GM19099 (cell line): Measurements from ENCODE around the gene FBXW7.

Source experiments
- POLR2A ChIP-seq: IDR thresholded peaks from 3 replicates; pipeline ENCODE4 v1.6.1; 2011; ENCODE audit warnings: low read depth; ENCODE audit not compliant: insufficient read length; ENCODE audit errors: extremely low read depth

Gene FBXW7

DNA sequence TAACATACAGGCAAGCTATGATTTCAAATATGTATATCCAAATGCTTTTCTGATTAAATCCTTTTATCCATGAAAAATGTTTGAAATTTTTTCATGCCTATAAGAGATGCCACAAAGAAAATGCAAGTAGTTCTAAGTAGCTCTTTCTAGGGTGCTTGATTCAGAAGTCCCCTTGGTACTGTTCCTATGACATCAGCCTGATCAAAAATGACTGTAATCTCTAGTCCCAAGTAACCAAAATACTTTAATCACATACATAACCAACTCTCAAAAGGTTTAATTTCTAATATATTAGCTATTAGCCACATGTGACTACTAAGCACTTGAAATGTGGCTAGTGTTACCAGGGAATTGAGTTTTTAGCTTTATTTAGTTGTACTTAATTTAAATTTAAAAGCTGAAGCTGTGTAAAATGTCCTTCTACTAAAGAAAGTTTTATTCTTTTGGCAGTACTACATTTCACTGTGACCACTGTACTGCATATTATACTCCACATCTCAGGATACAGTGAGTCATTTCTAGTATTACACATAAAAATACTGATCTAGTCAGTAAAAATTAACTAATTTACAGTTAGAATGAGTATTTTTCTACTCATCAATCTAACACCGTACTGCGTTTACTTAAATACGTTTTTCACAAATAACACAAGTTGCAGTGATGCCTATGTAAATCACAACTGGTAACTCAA, 33.9 kb downstream of the FBXW7 start:
- TF ChIP-seq POLR2A = no peak

DNA sequence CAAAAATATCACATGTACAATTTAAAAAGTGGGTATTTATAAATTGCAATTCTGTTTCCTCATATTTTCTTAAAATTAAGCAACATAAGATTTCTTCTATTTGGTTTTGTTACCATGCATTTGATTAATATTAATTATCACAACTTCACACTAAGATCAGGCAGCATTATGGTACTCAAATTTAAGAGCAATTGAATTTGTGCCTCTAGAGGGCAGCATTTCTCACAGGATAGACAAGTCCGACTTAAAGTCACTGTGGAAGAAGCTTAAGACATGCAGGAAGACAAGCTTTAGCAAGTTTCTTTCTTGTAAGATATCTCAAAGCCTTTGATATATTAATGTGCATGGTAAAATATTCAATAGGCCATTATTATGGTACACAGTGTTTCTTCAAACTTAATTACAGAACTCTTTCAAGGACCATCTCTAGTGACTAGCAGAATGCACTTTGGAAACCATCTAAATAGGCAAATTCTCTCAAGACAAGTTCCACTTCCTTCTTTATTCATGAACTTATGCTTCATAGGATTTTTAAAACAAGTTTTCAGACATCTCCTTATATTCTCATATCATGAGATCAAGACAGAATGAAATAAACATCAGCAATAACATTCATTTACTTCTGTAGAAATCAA, 35.0 kb downstream of the FBXW7 start:
- no peak for TF ChIP-seq POLR2A

DNA sequence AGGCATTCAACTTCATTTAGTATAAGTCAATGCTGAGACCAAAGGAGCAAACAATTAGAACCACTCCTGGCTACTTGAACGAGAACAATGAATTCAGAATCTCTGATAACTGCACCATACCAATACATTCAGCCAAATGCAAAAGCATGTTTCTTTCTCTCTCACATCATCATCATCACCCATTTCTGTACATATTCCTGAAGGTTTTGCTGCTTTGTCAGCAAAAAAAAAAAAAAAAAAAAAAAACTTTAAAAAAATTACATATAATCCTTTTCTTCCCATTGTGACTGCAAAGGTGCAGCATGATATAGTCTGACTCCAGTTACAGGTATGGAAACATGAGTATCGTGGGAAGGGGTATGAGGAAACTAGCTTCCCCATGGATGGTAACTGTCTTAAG, 35.6 kb downstream of the FBXW7 start:
- TF ChIP-seq POLR2A = no peak

DNA sequence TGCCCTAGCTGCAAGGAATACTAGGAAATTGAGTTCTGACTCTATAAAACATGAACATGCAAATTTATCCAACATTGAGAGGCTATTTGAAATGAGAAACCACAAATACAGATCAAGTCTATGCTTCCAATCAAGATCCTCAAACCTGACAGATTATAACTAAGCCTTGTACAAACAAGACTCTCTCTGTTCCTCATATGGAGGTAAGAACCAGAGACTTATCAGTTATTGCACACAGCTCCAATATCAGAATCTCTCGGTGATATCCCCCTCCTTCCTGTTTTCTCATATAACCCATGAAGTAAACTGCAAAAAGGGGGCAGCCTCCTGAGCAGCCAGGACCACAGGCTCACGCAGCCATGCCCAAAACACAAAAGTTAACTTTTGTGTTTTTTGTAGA, 36.5 kb downstream of the FBXW7 start:
- no peak for TF ChIP-seq POLR2A

DNA sequence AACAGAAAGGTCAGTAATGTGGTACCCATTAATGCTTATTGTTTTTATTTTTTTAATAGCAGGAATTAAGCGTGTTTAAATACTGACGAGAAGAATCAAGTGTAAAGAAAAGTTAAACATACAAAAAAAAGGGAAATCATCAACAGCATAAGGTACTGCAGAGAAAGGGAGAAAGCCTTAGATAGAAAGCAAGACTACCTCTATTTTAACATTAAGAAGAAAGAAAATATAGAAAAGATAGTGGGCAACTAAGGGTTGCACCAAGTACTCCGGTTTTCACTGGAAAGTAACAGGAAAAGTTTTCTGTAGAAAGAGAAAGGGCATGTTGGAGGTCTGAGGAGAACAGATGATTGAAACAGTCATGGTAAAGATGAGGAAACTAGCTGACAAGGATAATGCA, 41.9 kb downstream of the FBXW7 start:
- TF ChIP-seq POLR2A = no peak

DNA sequence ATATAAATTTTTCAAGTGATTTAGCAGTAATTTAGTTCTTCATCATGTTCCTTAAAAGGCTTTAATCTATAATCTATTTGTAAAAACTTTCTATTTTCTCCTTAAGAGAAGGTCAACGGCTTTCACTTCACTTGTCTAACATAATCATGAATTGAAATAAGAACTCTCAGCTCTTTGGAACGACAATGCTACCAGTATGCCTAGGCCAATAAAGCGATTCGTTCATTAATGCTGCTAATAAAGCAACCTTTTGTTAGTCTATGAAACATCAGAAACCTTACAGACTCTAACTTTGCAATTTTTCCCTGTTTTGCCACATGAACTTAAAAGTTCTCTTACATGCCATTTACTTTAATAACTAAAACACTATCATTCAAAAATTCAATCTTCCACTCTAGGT, 47.6 kb downstream of the FBXW7 start:
- TF ChIP-seq POLR2A = no peak

DNA sequence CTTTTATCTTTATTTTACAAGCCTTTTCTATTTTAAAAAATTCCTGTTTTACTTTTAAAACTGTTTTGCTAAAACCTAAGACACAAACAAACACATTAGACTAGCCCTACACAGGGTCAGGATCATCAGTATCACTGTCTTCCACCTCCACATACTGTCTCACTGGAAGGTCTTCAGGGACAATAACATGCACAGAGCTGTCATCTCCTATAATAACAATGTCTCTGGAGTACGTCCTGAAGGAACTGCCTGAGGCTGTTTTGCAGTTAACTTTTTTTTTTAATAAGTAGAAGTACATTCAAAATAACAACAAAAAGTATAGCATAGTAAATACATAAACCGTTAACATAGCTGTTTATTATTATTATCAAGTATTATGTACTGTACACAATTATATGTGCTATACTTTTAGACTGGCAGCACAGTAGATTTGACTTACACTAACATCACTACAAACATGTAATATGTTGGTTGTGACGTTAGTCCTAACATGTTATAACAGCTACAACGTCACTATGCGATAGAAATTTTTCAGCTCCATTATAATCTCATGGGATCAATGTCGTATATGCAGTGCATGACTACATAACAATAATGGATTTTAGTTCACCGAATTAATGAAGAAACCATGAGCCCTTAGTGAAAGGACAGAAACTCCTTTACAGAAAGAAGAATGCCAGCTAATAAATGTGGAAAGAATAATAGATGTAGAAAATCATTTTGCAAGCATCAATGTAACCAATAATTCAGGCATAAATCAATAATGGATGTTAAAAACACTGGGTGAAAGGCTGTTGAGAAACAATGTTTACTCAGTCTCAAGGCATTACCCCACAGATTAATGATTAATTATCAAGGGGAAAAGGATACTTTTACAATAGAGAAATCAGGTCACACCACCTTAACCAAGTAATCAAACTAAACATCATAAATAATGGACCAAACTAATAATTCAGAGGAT, 49.2 kb downstream of the FBXW7 start:
- TF ChIP-seq POLR2A = no peak

DNA sequence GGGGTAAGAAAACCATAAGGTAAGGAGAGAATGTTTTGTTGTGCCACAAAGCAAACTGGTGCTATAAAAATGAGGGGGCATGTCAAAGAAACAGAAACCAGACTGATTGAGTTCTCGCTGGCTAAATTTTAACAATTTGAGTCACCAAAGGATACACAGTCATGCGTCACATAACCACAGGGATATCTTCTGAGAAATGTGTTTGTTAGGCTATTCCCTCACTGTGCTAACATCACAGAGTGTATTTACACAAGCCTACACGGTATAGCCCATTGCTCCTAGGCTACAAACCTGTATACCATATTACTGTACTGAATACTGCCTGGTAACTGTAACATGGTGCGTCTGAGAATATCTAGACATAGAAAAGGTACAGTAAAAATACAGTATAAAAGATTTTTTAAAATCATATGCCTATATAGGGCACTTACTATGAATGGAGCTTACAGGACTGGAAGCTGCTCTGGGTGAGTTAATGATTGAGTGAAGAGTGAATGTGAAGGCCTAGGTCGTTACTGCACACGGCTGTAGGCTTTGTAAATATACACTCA, 50.1 kb downstream of the FBXW7 start:
- TF ChIP-seq POLR2A = no peak

DNA sequence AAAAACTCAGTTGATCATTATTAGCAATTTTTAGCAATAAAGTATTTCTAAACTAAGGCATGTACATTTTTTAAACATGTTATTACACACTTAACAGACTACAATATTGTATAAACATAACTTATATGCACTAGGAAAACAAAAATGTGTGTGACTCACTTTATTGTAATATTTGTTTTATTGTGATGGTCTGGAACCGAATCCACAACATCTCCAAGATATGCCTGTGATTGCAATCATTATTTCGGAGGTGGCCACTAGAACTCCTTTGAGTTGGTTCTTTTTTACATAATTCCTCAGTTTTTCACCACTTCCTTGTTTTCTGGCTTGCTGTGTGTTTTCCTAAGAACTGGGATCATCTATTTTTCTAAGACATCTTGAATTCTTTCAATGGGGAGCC, 53.7 kb downstream of the FBXW7 start:
- no peak for TF ChIP-seq POLR2A

DNA sequence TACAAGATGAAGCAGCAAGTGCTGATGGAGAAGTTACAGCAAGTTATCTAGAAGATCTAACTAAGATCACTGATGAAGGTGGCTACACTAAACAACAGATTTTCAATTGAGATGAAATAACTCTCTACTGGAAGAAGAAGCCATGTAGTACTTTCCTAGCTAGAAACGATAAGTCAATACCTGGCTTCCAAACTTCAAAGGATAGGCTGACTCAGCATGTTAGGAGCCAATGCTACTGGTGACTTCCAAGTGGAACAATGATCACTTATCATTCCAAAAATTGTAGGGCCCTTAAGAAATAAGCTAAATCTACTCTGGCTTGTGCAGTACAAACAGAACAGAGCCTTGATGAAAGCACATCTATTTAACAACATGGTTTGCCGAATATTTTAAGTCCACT, 55.0 kb downstream of the FBXW7 start:
- no peak for TF ChIP-seq POLR2A

DNA sequence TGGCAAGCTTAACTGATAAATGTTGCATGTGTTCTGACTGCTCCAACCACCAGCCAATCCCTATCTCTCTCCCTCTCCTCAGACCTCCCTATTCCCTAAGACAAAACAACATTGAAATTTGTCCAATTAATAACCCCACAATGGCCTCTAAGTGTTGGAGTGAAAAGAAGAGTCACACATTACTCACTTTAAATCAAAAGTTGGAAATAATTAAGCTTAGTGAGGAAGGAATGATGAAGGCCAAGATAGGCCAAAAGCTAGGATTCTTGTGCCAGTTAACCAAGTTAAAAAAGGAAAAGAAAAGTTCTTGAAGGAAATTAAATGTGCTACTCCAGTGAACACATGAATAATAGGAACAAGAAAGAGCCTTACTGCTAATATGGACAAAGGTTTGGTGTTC, 55.6 kb downstream of the FBXW7 start:
- no peak for TF ChIP-seq POLR2A

DNA sequence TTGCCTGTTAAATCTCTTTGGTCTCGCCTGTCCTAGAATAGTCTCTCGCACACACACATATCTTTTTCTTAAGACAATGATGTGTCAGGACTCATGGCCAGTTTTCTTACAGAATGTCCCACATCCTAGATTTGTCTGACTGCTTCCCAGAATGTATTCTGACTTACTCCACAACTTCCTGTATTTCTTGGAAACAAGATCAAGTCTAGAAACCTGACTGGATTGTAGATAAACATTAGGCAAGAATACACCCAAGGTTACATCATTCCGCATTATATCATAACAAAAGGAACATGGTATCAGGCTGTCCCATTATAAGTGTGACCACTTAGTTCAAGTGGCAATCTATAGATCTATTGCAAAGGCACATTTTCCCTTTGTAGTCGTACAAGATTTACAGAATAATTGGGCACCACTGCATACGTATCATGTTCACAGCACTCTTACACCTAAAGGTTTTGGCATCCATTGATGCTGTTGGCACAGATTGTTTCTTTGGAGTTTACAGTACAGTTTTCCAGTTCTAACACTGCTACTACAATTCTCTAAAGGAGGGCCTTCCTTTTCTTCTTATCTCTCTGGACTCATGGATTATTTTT, 56.4 kb downstream of the FBXW7 start:
- TF ChIP-seq POLR2A = no peak

DNA sequence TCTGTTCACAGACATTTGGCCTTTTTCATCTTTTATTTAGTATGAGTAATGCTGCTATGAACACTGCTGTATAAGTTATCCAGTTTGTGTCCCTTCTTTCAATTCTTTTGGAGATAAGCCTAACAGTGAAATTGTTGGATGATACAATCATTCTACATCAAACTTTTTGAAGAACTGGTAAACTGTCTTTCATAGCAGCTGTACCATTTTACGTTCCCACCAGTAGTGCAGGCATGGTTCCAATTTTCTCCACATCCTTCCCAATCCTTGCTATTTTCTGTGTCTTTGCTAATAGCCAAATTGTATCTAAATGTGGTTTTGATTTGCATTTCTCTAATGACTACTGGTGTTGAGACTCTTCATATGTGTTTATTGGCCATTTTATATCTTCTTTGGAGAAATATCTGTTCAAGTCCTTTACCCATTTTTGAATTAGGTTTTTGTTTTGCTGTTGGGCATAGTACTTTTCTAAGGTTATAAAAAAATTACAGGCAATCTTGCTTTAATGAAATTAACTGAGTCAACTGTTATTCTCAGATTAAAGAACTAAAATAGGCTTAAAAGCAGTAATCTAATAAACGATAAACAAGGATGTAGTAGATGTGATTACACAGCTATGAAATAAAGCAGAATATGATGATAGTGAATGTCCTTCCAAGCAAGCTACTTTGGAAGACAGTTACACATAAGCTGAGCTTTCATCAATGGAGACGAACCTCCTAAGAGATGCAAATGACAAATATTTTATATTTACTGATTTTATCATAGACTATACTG, 57.2 kb downstream of the FBXW7 start:
- no peak for TF ChIP-seq POLR2A

DNA sequence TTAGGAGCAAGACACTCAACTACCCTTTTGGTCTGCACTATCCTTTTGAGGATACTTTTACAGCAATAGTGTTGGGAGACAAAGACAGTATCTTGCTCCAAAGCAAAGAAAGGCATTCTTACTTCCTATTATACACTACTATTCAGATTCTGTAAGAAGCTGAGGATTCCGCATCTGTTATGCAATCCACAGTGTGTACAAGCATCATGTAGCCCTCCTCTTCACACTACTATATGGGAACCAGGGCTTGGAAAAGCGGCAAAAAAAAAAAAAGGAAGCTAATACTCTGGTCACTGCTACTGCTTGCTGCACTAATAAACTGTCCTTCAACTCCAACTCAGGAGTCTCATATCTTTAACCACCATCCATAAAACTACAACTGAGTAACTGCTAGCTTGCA, 59.1 kb downstream of the FBXW7 start:
- TF ChIP-seq POLR2A = no peak

DNA sequence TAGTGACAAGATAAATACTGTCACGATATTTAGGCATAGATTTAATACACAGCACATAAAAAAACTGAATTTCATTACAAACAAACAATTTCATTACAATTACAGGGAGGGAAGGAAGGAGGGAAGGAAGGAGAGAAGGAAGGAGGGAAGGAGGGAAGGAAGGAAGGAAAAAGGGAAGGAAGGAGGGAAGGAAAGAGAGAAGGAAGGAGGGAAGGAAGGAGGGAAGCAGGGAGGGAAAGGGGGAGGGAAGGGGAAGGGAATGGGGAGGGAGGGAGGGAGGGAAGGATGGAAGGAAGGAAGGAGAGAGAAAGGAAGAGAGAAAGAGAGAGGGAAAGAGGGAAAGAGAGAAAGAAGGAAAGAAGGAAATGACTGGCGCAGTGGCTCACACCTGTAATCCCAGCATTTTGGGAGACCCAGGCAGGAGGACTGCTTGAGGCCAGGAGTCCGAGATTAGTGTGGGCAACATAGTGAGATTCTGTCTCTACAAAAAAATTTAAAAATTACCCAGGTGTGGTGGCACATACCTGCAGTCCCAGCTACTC, 64.6 kb downstream of the FBXW7 start:
- TF ChIP-seq POLR2A = no peak

DNA sequence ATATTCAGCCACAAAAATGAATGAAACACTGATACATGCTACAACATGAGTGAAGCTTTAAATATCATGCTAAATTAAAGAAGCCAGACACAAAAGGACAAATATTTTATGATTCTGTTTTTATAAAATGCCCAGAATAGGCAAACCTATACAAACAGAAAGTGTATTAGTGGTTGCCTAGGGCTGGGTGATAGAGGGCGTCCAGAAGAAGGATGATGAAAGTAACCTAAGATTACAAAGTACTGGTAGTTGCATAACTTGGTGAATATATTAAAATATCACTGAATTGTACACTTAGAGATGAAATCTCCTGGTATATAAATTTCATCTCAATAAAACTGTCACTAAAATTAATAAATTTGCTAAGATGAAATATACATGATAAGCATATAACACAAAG, 67.5 kb downstream of the FBXW7 start:
- no peak for TF ChIP-seq POLR2A
